ENCODE measurements around the gene CDH26. TPM values are rescaled to one million over a fixed set of nuclear protein-coding genes. Genes with fewer than 3 reads are reported as not detected.

Gene CDH26
- total and polyA plus RNA-seq, 2 of the 13 experiments (the other 11 are each of a cell fraction or from before 2014, with no cell fraction given), result 0.40 to 1.1 TPM

DNA sequence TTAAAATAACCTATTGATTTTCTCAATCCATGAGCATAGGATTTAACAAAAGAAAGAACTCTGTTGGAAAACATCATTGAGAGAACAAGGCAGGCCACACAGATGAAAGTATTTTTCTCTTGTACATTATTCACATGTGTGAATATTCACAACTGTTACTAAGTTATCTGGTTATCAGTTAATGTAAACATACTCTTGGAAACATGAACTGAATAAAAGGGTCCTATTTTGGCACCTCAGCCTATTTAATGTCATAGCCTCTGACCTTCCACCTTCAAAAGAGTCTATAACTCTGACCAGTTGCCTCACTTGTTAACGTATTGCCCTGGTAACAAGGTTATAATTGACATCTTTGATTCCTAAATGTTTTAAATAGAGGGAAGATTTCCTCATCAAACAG lies 32.9 kb upstream of the CDH26 start (continued):
- TF ChIP-seq, protein P1, sequence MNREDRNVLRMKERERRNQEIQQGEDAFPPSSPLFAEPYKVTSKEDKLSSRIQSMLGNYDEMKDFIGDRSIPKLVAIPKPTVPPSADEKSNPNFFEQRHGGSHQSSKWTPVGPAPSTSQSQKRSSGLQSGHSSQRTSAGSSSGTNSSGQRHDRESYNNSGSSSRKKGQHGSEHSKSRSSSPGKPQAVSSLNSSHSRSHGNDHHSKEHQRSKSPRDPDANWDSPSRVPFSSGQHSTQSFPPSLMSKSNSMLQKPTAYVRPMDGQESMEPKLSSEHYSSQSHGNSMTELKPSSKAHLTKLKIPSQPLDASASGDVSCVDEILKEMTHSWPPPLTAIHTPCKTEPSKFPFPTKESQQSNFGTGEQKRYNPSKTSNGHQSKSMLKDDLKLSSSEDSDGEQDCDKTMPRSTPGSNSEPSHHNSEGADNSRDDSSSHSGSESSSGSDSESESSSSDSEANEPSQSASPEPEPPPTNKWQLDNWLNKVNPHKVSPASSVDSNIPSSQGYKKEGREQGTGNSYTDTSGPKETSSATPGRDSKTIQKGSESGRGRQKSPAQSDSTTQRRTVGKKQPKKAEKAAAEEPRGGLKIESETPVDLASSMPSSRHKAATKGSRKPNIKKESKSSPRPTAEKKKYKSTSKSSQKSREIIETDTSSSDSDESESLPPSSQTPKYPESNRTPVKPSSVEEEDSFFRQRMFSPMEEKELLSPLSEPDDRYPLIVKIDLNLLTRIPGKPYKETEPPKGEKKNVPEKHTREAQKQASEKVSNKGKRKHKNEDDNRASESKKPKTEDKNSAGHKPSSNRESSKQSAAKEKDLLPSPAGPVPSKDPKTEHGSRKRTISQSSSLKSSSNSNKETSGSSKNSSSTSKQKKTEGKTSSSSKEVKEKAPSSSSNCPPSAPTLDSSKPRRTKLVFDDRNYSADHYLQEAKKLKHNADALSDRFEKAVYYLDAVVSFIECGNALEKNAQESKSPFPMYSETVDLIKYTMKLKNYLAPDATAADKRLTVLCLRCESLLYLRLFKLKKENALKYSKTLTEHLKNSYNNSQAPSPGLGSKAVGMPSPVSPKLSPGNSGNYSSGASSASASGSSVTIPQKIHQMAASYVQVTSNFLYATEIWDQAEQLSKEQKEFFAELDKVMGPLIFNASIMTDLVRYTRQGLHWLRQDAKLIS (CRISPR knock-in tag; IDR thresholded peaks at IDR 0.05), result no peak

DNA sequence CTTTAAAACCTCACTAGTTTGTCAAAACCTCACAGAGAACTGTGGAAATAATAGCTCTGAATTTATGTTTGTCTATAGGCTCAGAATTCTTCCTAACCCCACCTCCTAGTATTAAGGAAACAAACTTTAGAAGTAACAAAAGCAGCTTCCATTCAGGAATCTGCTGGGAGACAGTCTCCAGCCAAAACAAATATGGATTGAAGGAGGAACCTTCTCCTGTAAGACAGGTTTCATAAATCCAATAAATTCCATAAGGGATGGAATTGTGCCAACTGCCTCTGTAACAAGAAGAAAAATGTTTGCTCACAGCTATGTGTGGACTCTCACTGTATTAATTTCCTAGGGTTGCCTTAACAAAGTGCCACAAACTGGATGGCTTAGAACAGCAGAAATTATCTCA lies 32.3 kb upstream of the CDH26 start:
- no peak overlapping the region for H2AFZ ChIP-seq (ENCODE audit: low read length)
- BruUV-seq (replicated peaks), result no TSS peak

More for the DNA sequence above, 32.3 kb upstream of the CDH26 start:
- no peaks in the 10 kb centered on the region for H3K4me1 ChIP-seq (ENCODE audit: insufficient read depth, low read length)
- H3K79me2 ChIP-seq (ENCODE audit: insufficient read depth, low read length), result no peaks in the 10 kb centered on the region
- no peak for TF ChIP-seq TSC22D2 (CRISPR knock-in tag; IDR thresholded peaks at IDR 0.05; ENCODE audit: borderline replicate concordance)
- no peak for TF ChIP-seq SRY (CRISPR knock-in tag; IDR thresholded peaks at IDR 0.05)
- no peak for TF ChIP-seq ZMYM3 (CRISPR knock-in tag; IDR thresholded peaks at IDR 0.05)
- TF ChIP-seq ZNF766 (CRISPR knock-in tag; IDR thresholded peaks at IDR 0.05; ENCODE audit: borderline replicate concordance), result no peak
- TF ChIP-seq, protein P2, sequence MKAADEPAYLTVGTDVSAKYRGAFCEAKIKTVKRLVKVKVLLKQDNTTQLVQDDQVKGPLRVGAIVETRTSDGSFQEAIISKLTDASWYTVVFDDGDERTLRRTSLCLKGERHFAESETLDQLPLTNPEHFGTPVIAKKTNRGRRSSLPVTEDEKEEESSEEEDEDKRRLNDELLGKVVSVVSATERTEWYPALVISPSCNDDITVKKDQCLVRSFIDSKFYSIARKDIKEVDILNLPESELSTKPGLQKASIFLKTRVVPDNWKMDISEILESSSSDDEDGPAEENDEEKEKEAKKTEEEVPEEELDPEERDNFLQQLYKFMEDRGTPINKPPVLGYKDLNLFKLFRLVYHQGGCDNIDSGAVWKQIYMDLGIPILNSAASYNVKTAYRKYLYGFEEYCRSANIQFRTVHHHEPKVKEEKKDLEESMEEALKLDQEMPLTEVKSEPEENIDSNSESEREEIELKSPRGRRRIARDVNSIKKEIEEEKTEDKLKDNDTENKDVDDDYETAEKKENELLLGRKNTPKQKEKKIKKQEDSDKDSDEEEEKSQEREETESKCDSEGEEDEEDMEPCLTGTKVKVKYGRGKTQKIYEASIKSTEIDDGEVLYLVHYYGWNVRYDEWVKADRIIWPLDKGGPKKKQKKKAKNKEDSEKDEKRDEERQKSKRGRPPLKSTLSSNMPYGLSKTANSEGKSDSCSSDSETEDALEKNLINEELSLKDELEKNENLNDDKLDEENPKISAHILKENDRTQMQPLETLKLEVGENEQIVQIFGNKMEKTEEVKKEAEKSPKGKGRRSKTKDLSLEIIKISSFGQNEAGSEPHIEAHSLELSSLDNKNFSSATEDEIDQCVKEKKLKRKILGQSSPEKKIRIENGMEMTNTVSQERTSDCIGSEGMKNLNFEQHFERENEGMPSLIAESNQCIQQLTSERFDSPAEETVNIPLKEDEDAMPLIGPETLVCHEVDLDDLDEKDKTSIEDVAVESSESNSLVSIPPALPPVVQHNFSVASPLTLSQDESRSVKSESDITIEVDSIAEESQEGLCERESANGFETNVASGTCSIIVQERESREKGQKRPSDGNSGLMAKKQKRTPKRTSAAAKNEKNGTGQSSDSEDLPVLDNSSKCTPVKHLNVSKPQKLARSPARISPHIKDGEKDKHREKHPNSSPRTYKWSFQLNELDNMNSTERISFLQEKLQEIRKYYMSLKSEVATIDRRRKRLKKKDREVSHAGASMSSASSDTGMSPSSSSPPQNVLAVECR (CRISPR knock-in tag; IDR thresholded peaks at IDR 0.05; ENCODE audit: borderline replicate concordance), result no peak
- TF ChIP-seq FOXA3 (CRISPR knock-in tag; IDR thresholded peaks at IDR 0.05), result no peak
- TF ChIP-seq ZNF556 (CRISPR knock-in tag; IDR thresholded peaks at IDR 0.05; ENCODE audit: borderline replicate concordance), result no peak
- no peaks in the 10 kb centered on the region for H3K9me3 ChIP-seq (ENCODE audit: low read length)
- H3K36me3 ChIP-seq (replicated peaks in 1 of 2; ENCODE audit: control insufficient read depth in 1 of 2, insufficient read depth in 2 of 2, low read length in 2 of 2), result no peaks in the 10 kb centered on the region
- no peak overlapping the region for H3K27ac ChIP-seq (ENCODE audit: extremely low read length, insufficient read depth, low read length)
- POLR2A ChIA-PET, result no interaction called here
- intact Hi-C loops (cut with micrococcal nuclease; ENCODE audit: unreplicated experiment), result no loop called here
- no peaks in the 10 kb centered on the region for H3K27me3 ChIP-seq (ENCODE audit: control insufficient read depth in 1 of 2, insufficient read depth in 2 of 2, low read length in 2 of 2)
- no peak overlapping the region for H3K4me3 ChIP-seq (replicated peaks in 1 of 3; ENCODE audit: insufficient read depth in 1 of 3, low read depth in 2 of 3, low read length in 3 of 3)
- no peak overlapping the region for H3K9ac ChIP-seq (ENCODE audit: insufficient read depth, low read depth, low read length)
- CTCF ChIA-PET (ENCODE audit: low intra/inter-chr PET ratio, low total read pairs), result no interaction called here
- no peak for ATAC-seq
- no peak for FAIRE-seq
- DNase-seq (ENCODE audit: low spot score), result no peak
- in situ Hi-C loops (cut with HindIII; ENCODE audit: extremely low pct_ligation_motif_present, low pct_unique_long_range_greater_than_20kb), result no loop called here
- H3K4me2 ChIP-seq (ENCODE audit: low read depth, low read length), result no peak overlapping the region
- H4K20me1 ChIP-seq (ENCODE audit: insufficient read depth, low read length), result no peaks in the 10 kb centered on the region

Data from HepG2 (cell line).